A549 (cell line): ENCODE data around the gene COMMD3. TPM values are rescaled to one million over a fixed set of nuclear protein-coding genes. Genes with fewer than 3 reads are reported as not detected.

Experiments
- ATAC-seq, 2 experiments: fragments of 200-7000 bp in 1 of 2; fragments of >200 bp in 1 of 2; cut with Nextera tagmentation in 1 of 2; cut with Tn5 transposase in 1 of 2; 3 replicates each; pipeline versions ENCODE4 v1.8.0 to v1.9.1; 2018 to 2020; ENCODE audit warnings: mild to moderate bottlenecking in 1 of 2, moderate library complexity in 1 of 2
- CTCF ChIA-PET: fragments of 300-600 bp; sonication (Branson Sonifier 250); formaldehyde crosslinking; extraction: SDS; loops from one replicate; lab custom pipeline; 2021; ENCODE audit warnings: antibody characterized with exemption, inconsistent platforms; lab: Yijun Ruan, JAX
- POLR2A ChIA-PET: fragments of 350-600 bp; formaldehyde crosslinking; extraction: SDS; loops from one replicate; lab custom pipeline; 2021; ENCODE audit warnings: antibody characterized with exemption, inconsistent platforms; lab: Yijun Ruan, JAX
- DNase-seq, 2 experiments: peaks; one replicate each; pipeline versions ENCODE4 v3.0.0 to v3.0.0-alpha.2; 2011 to 2016; ENCODE audit warnings: low read depth in 1 of 2, low spot score in 1 of 2
- FAIRE-seq: peaks from 2 replicates; lab custom pipeline; 2011; peaks lifted over from hg19 to GRCh38; lab: Jason Lieb, UNC
- H3K27ac ChIP-seq, 2 experiments: fragments of >200 bp; sonication (Bioruptor Twin); formaldehyde crosslinking; 3 replicates each; pipeline ENCODE4 v1.5.1; 2016 to 2017
- H3K4me1 ChIP-seq: fragments of >200 bp; sonication (Bioruptor Twin); formaldehyde crosslinking; 3 replicates; pipeline ENCODE4 v1.6.1; 2016
- H3K4me2 ChIP-seq: fragments of >200 bp; sonication (Bioruptor Twin); formaldehyde crosslinking; 3 replicates; pipeline ENCODE4 v1.6.1; 2016
- H3K4me3 ChIP-seq: fragments of >200 bp; sonication (Bioruptor Twin); formaldehyde crosslinking; 3 replicates; pipeline ENCODE4 v1.5.1; 2016
- H3K9me3 ChIP-seq: fragments of >200 bp; sonication (Bioruptor Twin); formaldehyde crosslinking; 3 replicates; pipeline ENCODE4 v1.6.1; 2016
- BCL3 ChIP-seq: fragments of >200 bp; sonication (Bioruptor Twin); formaldehyde crosslinking; IDR thresholded peaks from 3 replicates; pipeline ENCODE4 v1.6.1; 2016
- CBX8 ChIP-seq: fragments of 200-600 bp; sonication (generic); IDR thresholded peaks from 2 replicates; pipeline ENCODE4 v1.6.1; 2016
- CHD4 ChIP-seq: fragments of 200-600 bp; sonication (generic); IDR thresholded peaks from 2 replicates; pipeline ENCODE4 v1.6.1; 2016; ENCODE audit warnings: antibody characterized with exemption, mild to moderate bottlenecking, borderline replicate concordance
- CTCF ChIP-seq: fragments of >200 bp; sonication (Bioruptor Twin); formaldehyde crosslinking; IDR thresholded peaks from 3 replicates; pipeline ENCODE4 v1.5.1; 2016
- EHMT2 ChIP-seq: fragments of 200-600 bp; sonication (generic); IDR thresholded peaks from 2 replicates; pipeline ENCODE4 v1.6.1; 2016; ENCODE audit warnings: antibody characterized with exemption, low read depth, mild to moderate bottlenecking, moderate library complexity
- ELK1 ChIP-seq: fragments of 150-350 bp; IDR thresholded peaks from 2 replicates; pipeline ENCODE4 v1.6.1; 2014; ENCODE audit warnings: low read depth, mild to moderate bottlenecking, low read length
- EP300 ChIP-seq, 2 experiments: fragments of >200 bp; sonication (Bioruptor Twin); formaldehyde crosslinking; IDR thresholded peaks; 2 replicates in 1 of 2; 3 replicates in 1 of 2; pipeline ENCODE4 v1.6.1; 2016 to 2017
- FOSB ChIP-seq: fragments of 250-450 bp; sonication (Bioruptor Pico); IDR thresholded peaks from 2 replicates; pipeline ENCODE4 v1.5.0; 2020; ENCODE audit warnings: mild to moderate bottlenecking, moderate library complexity
- HMGXB4 ChIP-seq: fragments of 250-450 bp; sonication (Bioruptor Pico); IDR thresholded peaks from 2 replicates; pipeline ENCODE4 v1.5.0; 2021; ENCODE audit warnings: mild to moderate bottlenecking, moderate library complexity, borderline replicate concordance
- NPAS2 ChIP-seq: fragments of 250-450 bp; sonication (Bioruptor Pico); IDR thresholded peaks from 2 replicates; pipeline ENCODE4 v1.8.0; 2022; ENCODE audit warnings: mild to moderate bottlenecking, moderate library complexity, borderline replicate concordance
- RAD21 ChIP-seq, 2 experiments: fragments of >200 bp in 1 of 2; sonication (Bioruptor Twin) in 1 of 2; formaldehyde crosslinking in 1 of 2; IDR thresholded peaks in 1 of 2; conservative IDR thresholded peaks in 1 of 2; 2 replicates in 1 of 2; 3 replicates in 1 of 2; pipeline ENCODE4 v1.6.1; 2012 to 2018; ENCODE audit warnings: inconsistent platforms in 1 of 2
- RARB ChIP-seq: fragments of 250-450 bp; sonication (Bioruptor Pico); IDR thresholded peaks from 2 replicates; pipeline ENCODE4 v1.8.0; 2021; ENCODE audit warnings: mild to moderate bottlenecking, moderate library complexity
- RFX5 ChIP-seq: fragments of 450-650 bp; IDR thresholded peaks from 2 replicates; pipeline ENCODE4 v1.7.1; 2014; ENCODE audit warnings: antibody characterized with exemption, mild to moderate bottlenecking, moderate library complexity
- SMC3 ChIP-seq: fragments of >200 bp; sonication (Bioruptor Twin); formaldehyde crosslinking; IDR thresholded peaks from 3 replicates; pipeline ENCODE4 v1.6.1; 2018; ENCODE audit warnings: inconsistent platforms
- ZNF302 ChIP-seq: fragments of 250-450 bp; sonication (Bioruptor Pico); IDR thresholded peaks from 2 replicates; pipeline ENCODE4 v1.9.0; 2021; ENCODE audit warnings: inconsistent platforms, mild to moderate bottlenecking, moderate library complexity
- WGBS: methylation state at CpG from one replicate; pipeline ENCODE4 v1.1.6; 2017; ENCODE audit errors: missing lambda C conversion rate; 5-methylcytosine and 5-hydroxymethylcytosine counted together
- polyA plus RNA-seq, 4 experiments: library from polyadenylated mRNA; depleted of rRNA in 3 of 4; stranded (reverse); fragments of >200 nt; fragmentation: RNase III in 1 of 4; extraction: RNeasy Plus Mini Kit Qiagen cat#74134 plus additional on column Dnase treatment in 1 of 4; gene quantifications; 2 replicates in 3 of 4; 3 replicates in 1 of 4; pipeline ENCODE4 v1.2.3, GENCODE V29; 2011 to 2017

The COMMD3 gene
- polyA plus RNA-seq, 2 of the 4 experiments (the other 2 are of a cell fraction): 42.2 to 70.8 TPM

DNA sequence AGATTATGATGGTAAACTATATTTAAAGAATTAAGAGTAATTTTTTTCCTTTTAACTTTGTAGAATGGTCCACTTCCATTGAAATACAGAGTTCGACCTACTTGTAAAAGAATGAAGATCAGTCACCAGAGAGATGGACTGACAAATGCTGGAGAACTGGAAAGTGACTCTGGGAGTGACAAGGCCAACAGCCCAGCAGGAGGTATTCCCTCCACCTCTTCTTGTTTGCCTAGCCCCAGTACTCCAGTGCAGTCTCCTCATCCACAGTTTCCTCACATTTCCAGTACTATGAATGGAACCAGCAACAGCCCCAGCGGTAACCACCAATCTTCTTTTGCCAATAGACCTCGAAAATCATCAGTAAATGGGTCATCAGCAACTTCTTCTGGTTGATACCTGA lies 13.0 kb downstream of the COMMD3 start:
- CTCF ChIA-PET: no interaction called here
- no peaks in the 10 kb centered on the region for H3K9me3 ChIP-seq

GRCh38 chr10:22332116-22332692 lies 16.0 kb downstream of the COMMD3 start:
- FAIRE-seq: no peak

More for the DNA sequence above, 13.0 kb downstream of the COMMD3 start:
- DNase-seq: no peak
- Histone ChIP-seq H3K4me3 (no peak overlapping the region), H3K4me1 (peaks cover 18% of the 10 kb centered on the region), H3K27ac (no peak overlapping the region), H3K4me2 (no peak overlapping the region)
- POLR2A ChIA-PET: no interaction called here
- FAIRE-seq: no peak
- WGBS: 88% methylated on average over 3 of the region's 3 CpGs
- no peak for ATAC-seq
- no peak for TF ChIP-seq BCL3

More at GRCh38 chr10:22332116-22332692, 16.0 kb downstream of the COMMD3 start:
- Histone ChIP-seq H3K27ac (no peak overlapping the region), H3K9me3 (no peaks in the 10 kb centered on the region), H3K4me3 (no peak overlapping the region), H3K4me2 (no peak overlapping the region), H3K4me1 (0 out of 3 replicates have a peak, but pooled peaks cover 8% of the 10 kb centered on the region)
- DNase-seq (no peak), ATAC-seq (no peak)
- ChIA-PET POLR2A (interaction anchor here (1.0 kb wide), 1 partner anchor 8 kb away, joined by 4 read pairs; no protein-coding TSS in a partner anchor), CTCF (interaction anchor here (1.2 kb wide), 1 partner anchor 8 kb away, joined by 4 read pairs; no protein-coding TSS in a partner anchor)
- 83% methylated on average over 7 of the region's 7 CpGs for WGBS
- TF ChIP-seq CTCF: no peak
- no peak for TF ChIP-seq SMC3
- TF ChIP-seq ELK1: no peak
- no peak for TF ChIP-seq EHMT2
- no peak for TF ChIP-seq CHD4
- TF ChIP-seq EP300 (IDR thresholded peaks at IDR 0.05): no peak
- no peak for TF ChIP-seq RARB (CRISPR knock-in tag)
- TF ChIP-seq HMGXB4: no peak
- no peak for TF ChIP-seq RAD21 (conservative IDR thresholded peaks at IDR 0.05 in 1 of 2, IDR thresholded peaks at IDR 0.05 in 1 of 2)
- TF ChIP-seq CBX8: no peak
- TF ChIP-seq FOSB (CRISPR knock-in tag): no peak
- TF ChIP-seq ZNF302 (CRISPR knock-in tag): no peak
- TF ChIP-seq NPAS2 (CRISPR knock-in tag): no peak
- no peak for TF ChIP-seq RFX5
